Liver (tissue), 3 donors: ENCODE data around the gene SEC14L5.
"Not testable (repeated sequence)": the region's sequence is repeated elsewhere in the genome, so short reads cannot be mapped to it uniquely, and the experiment has no call there.

ENCODE experiments used
- ATF3 ChIP-seq: IDR thresholded peaks from 2 replicates; pipeline ENCODE4 v1.6.1; 2016; ENCODE audit warnings: antibody characterized with exemption
- CTCF ChIP-seq: fragments of 150-350 bp; IDR thresholded peaks from 2 replicates; pipeline ENCODE4 v1.5.1; 2017; ENCODE audit warnings: improper control_type of control experiment, low read depth, low read length; ENCODE audit not compliant: missing input control
- GABPA ChIP-seq, 2 donors: IDR thresholded peaks in 1 of 2; conservative IDR thresholded peaks in 1 of 2; 2 replicates each; pipeline ENCODE4 v1.6.1; 2016; ENCODE audit warnings: antibody characterized with exemption in 2 of 2, mild to moderate bottlenecking in 1 of 2, moderate library complexity in 1 of 2
- JUND ChIP-seq, 2 donors: IDR thresholded peaks; 2 replicates each; pipeline ENCODE4 v1.6.1; 2016; ENCODE audit warnings: antibody characterized with exemption in 2 of 2
- MAX ChIP-seq: IDR thresholded peaks from 2 replicates; pipeline ENCODE4 v1.6.1; 2016; ENCODE audit warnings: antibody characterized with exemption
- RAD21 ChIP-seq, 2 donors: IDR thresholded peaks; 2 replicates each; pipeline ENCODE4 v1.6.1; 2016; ENCODE audit warnings: antibody characterized with exemption in 2 of 2, mild to moderate bottlenecking in 2 of 2
- REST ChIP-seq: IDR thresholded peaks from 2 replicates; pipeline ENCODE4 v1.6.1; 2016; ENCODE audit warnings: antibody characterized with exemption, mild to moderate bottlenecking
- RXRA ChIP-seq, 2 donors: IDR thresholded peaks; 2 replicates each; pipeline ENCODE4 v1.6.1; 2017 to 2018; ENCODE audit warnings: antibody characterized with exemption in 2 of 2, mild to moderate bottlenecking in 1 of 2
- TAF1 ChIP-seq: conservative IDR thresholded peaks from 2 replicates; pipeline ENCODE4 v1.6.1; 2016; ENCODE audit warnings: antibody characterized with exemption, mild to moderate bottlenecking
- donor health status: healthy.
- donor health status: healthy.

- not testable (repeated sequence) for TF ChIP-seq CTCF; REST; TAF1; RXRA (IDR thresholded peaks at IDR 0.05); JUND (IDR thresholded peaks at IDR 0.05); MAX; RAD21 (IDR thresholded peaks at IDR 0.05); ATF3; GABPA (IDR thresholded peaks at IDR 0.05 in 1 of 2, conservative IDR thresholded peaks at IDR 0.05 in 1 of 2)
These were observed 28.5 kb upstream of the SEC14L5 start for GRCh38 chr16:4929619-4930018.
